Sigmoid colon (tissue), 4 donors: ENCODE results near the gene ZKSCAN3.

Experiments used
- POLR2A ChIP-seq, 2 donors: fragments of 450-650 bp; IDR thresholded peaks; one replicate each; pipeline ENCODE4 v1.6.1; 2016; ENCODE audit warnings: antibody characterized with exemption in 2 of 2, mild to moderate bottlenecking in 2 of 2, moderate library complexity in 2 of 2
- POLR2AphosphoS5 ChIP-seq, 4 donors: sonication (generic); formaldehyde crosslinking; IDR thresholded peaks; one replicate each; pipeline ENCODE4 v1.6.1; 2017; ENCODE audit warnings: antibody characterized with exemption in 4 of 4
- TF ChIP-seq, protein P1 (sequence below), 4 experiments: fragments of 450-650 bp in 3 of 4; fragments of 200-600 bp in 1 of 4; IDR thresholded peaks; one replicate each; pipeline ENCODE4 v1.5.1; 2016 to 2019; ENCODE audit warnings: antibody characterized with exemption in 4 of 4, mild to moderate bottlenecking in 3 of 4, moderate library complexity in 2 of 4

DNA sequence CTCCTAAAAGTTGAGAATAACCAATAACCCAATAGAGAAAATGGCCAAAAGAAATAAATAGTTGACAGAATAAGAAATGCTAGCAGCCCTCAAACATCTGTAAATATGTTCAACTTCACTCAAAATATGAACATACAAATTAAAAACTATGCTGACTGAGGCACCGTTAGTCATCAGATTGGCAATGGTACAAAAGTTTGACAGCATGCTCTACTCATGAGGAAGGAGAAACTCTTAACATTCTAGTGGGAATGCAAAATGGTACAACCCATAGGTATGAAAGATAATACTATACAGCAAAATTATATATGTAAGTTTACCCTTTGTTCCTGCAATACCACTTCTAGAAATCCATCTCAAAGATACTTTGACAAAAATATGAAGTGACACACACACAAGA lies 51.4 kb downstream of the ZKSCAN3 start:
- TF ChIP-seq, protein P1, sequence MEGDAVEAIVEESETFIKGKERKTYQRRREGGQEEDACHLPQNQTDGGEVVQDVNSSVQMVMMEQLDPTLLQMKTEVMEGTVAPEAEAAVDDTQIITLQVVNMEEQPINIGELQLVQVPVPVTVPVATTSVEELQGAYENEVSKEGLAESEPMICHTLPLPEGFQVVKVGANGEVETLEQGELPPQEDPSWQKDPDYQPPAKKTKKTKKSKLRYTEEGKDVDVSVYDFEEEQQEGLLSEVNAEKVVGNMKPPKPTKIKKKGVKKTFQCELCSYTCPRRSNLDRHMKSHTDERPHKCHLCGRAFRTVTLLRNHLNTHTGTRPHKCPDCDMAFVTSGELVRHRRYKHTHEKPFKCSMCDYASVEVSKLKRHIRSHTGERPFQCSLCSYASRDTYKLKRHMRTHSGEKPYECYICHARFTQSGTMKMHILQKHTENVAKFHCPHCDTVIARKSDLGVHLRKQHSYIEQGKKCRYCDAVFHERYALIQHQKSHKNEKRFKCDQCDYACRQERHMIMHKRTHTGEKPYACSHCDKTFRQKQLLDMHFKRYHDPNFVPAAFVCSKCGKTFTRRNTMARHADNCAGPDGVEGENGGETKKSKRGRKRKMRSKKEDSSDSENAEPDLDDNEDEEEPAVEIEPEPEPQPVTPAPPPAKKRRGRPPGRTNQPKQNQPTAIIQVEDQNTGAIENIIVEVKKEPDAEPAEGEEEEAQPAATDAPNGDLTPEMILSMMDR (IDR thresholded peaks at IDR 0.05) = no peak
- no peak for TF ChIP-seq POLR2A (IDR thresholded peaks at IDR 0.05)
- TF ChIP-seq POLR2AphosphoS5 (IDR thresholded peaks at IDR 0.05) = no peak
